CD4-positive, CD25-positive, alpha-beta regulatory T cell (primary cell): ENCODE data around the gene SOCS6. TPM values are rescaled to one million over a fixed set of nuclear protein-coding genes. Genes with fewer than 3 reads are reported as not detected.
"Not testable (repeated sequence)": the region's sequence is repeated elsewhere in the genome, so short reads cannot be mapped to it uniquely, and the experiment has no call there.

Source experiments
- ATAC-seq, 2 donors: fragments of 150-1000 bp; cut with Tn5 transposase; one replicate each; pipeline ENCODE4 v1.10.0; 2021; ENCODE audit warnings: low read depth in 2 of 2, moderate number of reproducible peaks in 2 of 2, moderate library complexity in 1 of 2
- DNase-seq, 3 donors: peaks; one replicate each; pipeline versions ENCODE4 v3.0.0 to v3.0.0-alpha.2; 2012 to 2022; ENCODE audit warnings: mixed read lengths in 1 of 3
- H3K27ac ChIP-seq: one replicate; pipeline ENCODE4 v1.7.0; 2013; ENCODE audit warnings: mild to moderate bottlenecking, low read length; ENCODE audit not compliant: insufficient read depth, poor library complexity, severe bottlenecking
- H3K27me3 ChIP-seq: one replicate; pipeline ENCODE4 v1.7.0; 2013; ENCODE audit warnings: low read length; ENCODE audit not compliant: control insufficient read depth, insufficient read depth
- H3K36me3 ChIP-seq: one replicate; pipeline ENCODE4 v1.7.0; 2013; ENCODE audit warnings: mild to moderate bottlenecking, low read length, moderate library complexity; ENCODE audit not compliant: control insufficient read depth, insufficient read depth
- H3K4me1 ChIP-seq: 2 replicates; pipeline ENCODE4 v1.7.0; 2013; ENCODE audit warnings: mild to moderate bottlenecking, low read length; ENCODE audit not compliant: insufficient read depth, control insufficient read depth, poor library complexity, severe bottlenecking
- H3K4me3 ChIP-seq: one replicate; pipeline ENCODE4 v1.7.0; 2013; ENCODE audit warnings: low read depth, mild to moderate bottlenecking, low read length, moderate library complexity
- H3K9me3 ChIP-seq, 2 experiments: 1 replicate in 1 of 2; 2 replicates in 1 of 2; pipeline ENCODE4 v1.7.0; 2013; ENCODE audit warnings: low read length in 2 of 2, mild to moderate bottlenecking in 1 of 2, moderate library complexity in 1 of 2; ENCODE audit not compliant: control insufficient read depth in 2 of 2
- H3K27ac Mint-ChIP-seq, 3 donors: one replicate each; pipeline ENCODE4 v1.8.0; 2020 to 2022; ENCODE audit warnings: mild to moderate bottlenecking in 3 of 3, mixed read lengths in 3 of 3, moderate library complexity in 2 of 3
- H3K27me3 Mint-ChIP-seq: one replicate; pipeline ENCODE4 v1.8.0; 2022; ENCODE audit warnings: mild to moderate bottlenecking, mixed read lengths
- H3K36me3 Mint-ChIP-seq: one replicate; pipeline ENCODE4 v1.8.0; 2020; ENCODE audit warnings: mixed read lengths
- H3K4me1 Mint-ChIP-seq, 4 donors: one replicate each; pipeline ENCODE4 v1.8.0; 2020 to 2022; ENCODE audit warnings: mixed read lengths in 4 of 4, mild to moderate bottlenecking in 1 of 4
- H3K4me3 Mint-ChIP-seq, 4 donors: one replicate each; pipeline ENCODE4 v1.8.0; 2020 to 2022; ENCODE audit warnings: mild to moderate bottlenecking in 4 of 4, mixed read lengths in 4 of 4, moderate library complexity in 3 of 4
- H3K9me3 Mint-ChIP-seq, 7 donors: one replicate each; pipeline ENCODE4 v1.8.0; 2020 to 2022; ENCODE audit warnings: mixed read lengths in 7 of 7, mild to moderate bottlenecking in 3 of 7, moderate library complexity in 2 of 7
- polyA plus RNA-seq, 4 donors: library from polyadenylated mRNA; unstranded; fragments of 300-500 nt; fragmentation: Illumina TruSeq; gene quantifications; one replicate each; pipeline ENCODE4 v1.2.3, GENCODE V29; 2021
- total RNA-seq: library from RNA; stranded (reverse); gene quantifications from one replicate; pipeline ENCODE4 v1.2.3, GENCODE V29; 2022

SOCS6 gene
- total and polyA plus RNA-seq, 5 donors from 2014 or later: 0.07 to 0.39 (median 0.26) TPM; not detected in 1

DNA sequence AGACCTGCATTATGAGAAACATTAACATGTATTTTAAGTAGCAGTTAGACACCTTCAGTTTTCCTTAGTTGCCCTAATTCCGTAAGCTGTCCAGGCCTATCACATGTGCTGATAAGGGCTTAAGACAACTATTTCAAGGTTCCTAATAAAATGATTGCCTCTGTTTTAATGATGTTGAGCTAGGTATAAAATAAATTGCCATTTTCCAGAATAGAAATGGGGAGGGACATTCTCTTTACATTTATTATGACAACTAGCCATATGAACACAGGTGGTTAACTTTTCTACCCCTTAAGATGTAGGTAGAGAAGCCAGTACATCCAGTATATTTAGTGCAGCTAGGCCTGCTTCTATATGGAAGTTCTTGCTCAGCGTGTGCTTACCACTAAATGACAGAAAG is 65.9 kb downstream of the SOCS6 start:
- Histone ChIP-seq H3K4me1 (no peaks in the 10 kb centered on the region), H3K27me3 (no peaks in the 10 kb centered on the region), H3K36me3 (no peaks in the 10 kb centered on the region), H3K9me3 (no peaks in the 10 kb centered on the region), H3K27ac (no peak overlapping the region), H3K4me3 (no peak overlapping the region)
- Mint-ChIP-seq H3K9me3 (peaks cover 0 to 12% (median 3%) of the 10 kb centered on the region in 7 donors), H3K27ac (no peak overlapping the region), H3K4me1 (no peaks in the 10 kb centered on the region), H3K36me3 (no peaks in the 10 kb centered on the region), H3K4me3 (no peak overlapping the region), H3K27me3 (peaks cover 4% of the 10 kb centered on the region)
- ATAC-seq: no peak
- DNase-seq: no peak

DNA sequence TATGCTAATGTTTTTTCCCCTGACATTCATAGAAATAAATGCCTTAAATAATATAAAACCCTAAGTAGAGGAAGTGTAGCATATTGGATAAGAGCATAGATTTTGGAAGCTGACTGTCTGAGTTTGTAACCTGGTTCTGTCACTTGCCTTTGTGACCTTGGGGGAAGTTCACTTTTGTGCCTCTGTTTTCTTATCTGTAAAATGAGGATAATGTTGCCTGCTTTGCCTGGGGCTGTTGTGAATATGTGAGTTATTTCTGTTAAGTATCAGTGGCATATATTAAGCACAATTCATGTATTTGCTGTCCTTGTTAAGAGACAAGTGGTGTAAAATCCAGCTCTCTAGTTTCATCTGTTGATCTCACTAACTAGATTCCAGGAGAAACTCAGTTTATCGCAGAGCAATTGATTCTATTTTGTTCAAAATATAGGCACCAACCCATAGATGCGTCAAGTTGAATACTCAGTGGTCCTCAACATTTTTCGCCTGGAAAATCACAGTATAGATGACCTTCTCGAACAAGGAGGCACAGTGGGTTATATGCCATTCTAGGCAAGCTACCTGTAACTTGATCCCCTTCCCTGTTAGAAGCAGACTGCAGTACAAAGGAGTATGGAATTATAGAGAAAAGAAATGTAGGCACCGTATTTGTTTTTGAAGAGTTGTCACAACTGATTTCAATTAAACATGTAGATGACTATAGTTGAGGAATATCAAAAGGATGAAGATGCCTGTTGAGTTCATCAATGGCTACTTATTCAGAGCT is 67.0 kb downstream of the SOCS6 start:
- Mint-ChIP-seq H3K9me3 (peaks cover 0 to 12% (median 3%) of the 10 kb centered on the region in 7 donors), H3K27me3 (peaks cover 4% of the 10 kb centered on the region), H3K4me3 (no peak overlapping the region), H3K36me3 (no peaks in the 10 kb centered on the region), H3K4me1 (no peaks in the 10 kb centered on the region), H3K27ac (no peak overlapping the region)
- H3K27ac ChIP-seq: no peak overlapping the region
- ATAC-seq: no peak
- H3K4me3 ChIP-seq: no peak overlapping the region
- no peaks in the 10 kb centered on the region for H3K36me3 ChIP-seq
- no peaks in the 10 kb centered on the region for H3K4me1 ChIP-seq
- no peaks in the 10 kb centered on the region for H3K9me3 ChIP-seq
- DNase-seq: no peak
- H3K27me3 ChIP-seq: no peaks in the 10 kb centered on the region

DNA sequence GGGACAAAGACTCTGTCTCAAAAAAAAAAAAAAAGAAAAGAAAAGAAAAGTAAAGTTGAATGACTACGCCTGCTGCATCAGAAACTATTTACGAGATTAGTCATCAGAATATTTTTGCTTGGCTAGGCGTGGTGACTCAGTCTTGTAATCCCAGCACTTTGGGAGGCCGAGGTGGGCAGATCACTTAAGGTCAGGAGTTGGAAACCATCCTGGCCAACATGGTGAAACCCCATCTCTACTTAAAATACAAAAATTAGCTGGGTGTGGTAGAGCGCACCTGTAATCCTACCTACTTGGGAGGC is 69.2 kb downstream of the SOCS6 start:
- H3K4me3 ChIP-seq, H3K9me3 Mint-ChIP-seq, H3K4me1 Mint-ChIP-seq, H3K27ac Mint-ChIP-seq, H3K27ac ChIP-seq, H3K36me3 Mint-ChIP-seq, H3K4me1 ChIP-seq, DNase-seq, H3K36me3 ChIP-seq, H3K9me3 ChIP-seq, H3K27me3 ChIP-seq, ATAC-seq, H3K4me3 Mint-ChIP-seq, H3K27me3 Mint-ChIP-seq: not testable (repeated sequence)

DNA sequence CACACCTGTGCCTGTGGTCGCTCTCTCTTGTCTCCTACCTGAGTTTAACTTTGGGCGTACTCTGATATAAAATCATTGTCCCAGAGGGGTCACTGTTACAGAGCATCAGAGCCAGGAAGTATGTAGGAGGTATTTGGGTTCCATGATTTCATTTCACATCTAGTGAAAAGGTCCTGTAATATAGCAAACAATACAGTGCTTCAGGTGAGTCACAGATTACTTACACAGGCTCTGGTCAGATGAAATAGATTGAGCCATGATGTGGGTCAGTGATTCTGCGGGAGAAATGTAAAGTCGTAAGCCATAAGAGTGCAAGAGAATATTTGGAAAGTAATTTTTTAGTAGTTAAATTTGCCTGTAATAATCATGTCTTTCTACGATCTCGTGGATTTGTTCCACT is 70.2 kb downstream of the SOCS6 start:
- H3K4me3 ChIP-seq: no peak overlapping the region
- no peaks in the 10 kb centered on the region for H3K4me1 ChIP-seq
- peaks cover 0 to 5% (median 2%) of the 10 kb centered on the region in 7 donors for H3K9me3 Mint-ChIP-seq
- no peaks in the 10 kb centered on the region for H3K27me3 Mint-ChIP-seq
- H3K36me3 Mint-ChIP-seq: no peaks in the 10 kb centered on the region
- H3K27ac Mint-ChIP-seq: no peak overlapping the region
- H3K36me3 ChIP-seq: no peaks in the 10 kb centered on the region
- ATAC-seq: no peak
- H3K4me3 Mint-ChIP-seq: no peak overlapping the region
- H3K9me3 ChIP-seq: no peaks in the 10 kb centered on the region
- no peak overlapping the region for H3K27ac ChIP-seq
- no peaks in the 10 kb centered on the region for H3K4me1 Mint-ChIP-seq
- H3K27me3 ChIP-seq: no peaks in the 10 kb centered on the region
- no peak for DNase-seq

DNA sequence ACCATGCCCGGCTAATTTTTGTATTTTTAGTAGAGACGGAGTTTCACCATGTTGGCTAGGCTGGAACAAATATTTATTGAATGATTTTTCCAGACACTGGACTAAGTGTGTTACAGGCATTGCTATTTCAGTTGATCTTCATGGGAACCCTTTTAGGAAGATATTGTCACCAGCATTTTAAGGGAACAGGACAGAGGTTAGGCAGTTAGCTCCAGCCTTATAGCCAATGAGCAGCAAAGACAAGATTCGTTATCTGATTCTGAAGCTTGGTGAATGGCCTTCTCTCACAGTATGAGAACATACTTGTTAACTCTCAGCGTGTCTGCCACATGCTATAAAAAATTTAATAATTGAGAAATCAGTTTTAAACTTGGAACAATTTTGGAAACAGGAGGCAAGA is 73.4 kb downstream of the SOCS6 start:
- DNase-seq: no peak
- no peaks in the 10 kb centered on the region for H3K27me3 Mint-ChIP-seq
- H3K36me3 ChIP-seq: no peaks in the 10 kb centered on the region
- peaks cover 0 to 2% (median 0%) of the 10 kb centered on the region in 7 donors for H3K9me3 Mint-ChIP-seq
- H3K4me1 Mint-ChIP-seq: no peaks in the 10 kb centered on the region
- H3K27me3 ChIP-seq: no peaks in the 10 kb centered on the region
- no peaks in the 10 kb centered on the region for H3K9me3 ChIP-seq
- H3K4me3 Mint-ChIP-seq: no peak overlapping the region
- no peak overlapping the region for H3K4me3 ChIP-seq
- no peaks in the 10 kb centered on the region for H3K4me1 ChIP-seq
- no peak for ATAC-seq
- no peak overlapping the region for H3K27ac Mint-ChIP-seq
- H3K36me3 Mint-ChIP-seq: no peaks in the 10 kb centered on the region
- H3K27ac ChIP-seq: no peak overlapping the region

DNA sequence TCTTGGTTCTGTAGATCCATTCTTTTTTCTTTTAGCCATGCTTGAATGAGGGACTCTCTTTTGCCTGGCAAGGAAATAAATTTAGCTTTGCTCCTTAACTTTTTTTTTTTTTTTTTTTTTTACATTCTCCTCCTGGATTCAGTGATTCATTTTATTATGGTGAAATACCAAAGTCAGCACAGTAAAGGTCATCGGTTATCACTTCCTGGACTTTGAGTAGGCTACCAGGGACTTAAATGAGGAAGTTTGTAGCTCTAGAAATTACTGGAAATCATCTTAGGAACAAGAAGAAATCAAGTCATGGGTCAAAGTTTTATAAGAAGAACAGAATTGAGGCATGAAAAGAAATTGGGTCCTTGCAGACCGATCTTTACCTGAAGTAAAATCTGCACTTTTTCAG is 75.0 kb downstream of the SOCS6 start:
- Histone ChIP-seq H3K9me3 (no peaks in the 10 kb centered on the region), H3K4me3 (no peak overlapping the region), H3K36me3 (no peaks in the 10 kb centered on the region), H3K27ac (no peak overlapping the region), H3K27me3 (no peaks in the 10 kb centered on the region), H3K4me1 (no peaks in the 10 kb centered on the region)
- Mint-ChIP-seq H3K36me3 (no peaks in the 10 kb centered on the region), H3K27ac (no peak overlapping the region), H3K27me3 (peaks cover 2% of the 10 kb centered on the region), H3K4me3 (no peak overlapping the region), H3K4me1 (no peaks in the 10 kb centered on the region), H3K9me3 (peaks cover 0 to 4% (median 0%) of the 10 kb centered on the region in 7 donors)
- no peak for DNase-seq
- no peak for ATAC-seq

DNA sequence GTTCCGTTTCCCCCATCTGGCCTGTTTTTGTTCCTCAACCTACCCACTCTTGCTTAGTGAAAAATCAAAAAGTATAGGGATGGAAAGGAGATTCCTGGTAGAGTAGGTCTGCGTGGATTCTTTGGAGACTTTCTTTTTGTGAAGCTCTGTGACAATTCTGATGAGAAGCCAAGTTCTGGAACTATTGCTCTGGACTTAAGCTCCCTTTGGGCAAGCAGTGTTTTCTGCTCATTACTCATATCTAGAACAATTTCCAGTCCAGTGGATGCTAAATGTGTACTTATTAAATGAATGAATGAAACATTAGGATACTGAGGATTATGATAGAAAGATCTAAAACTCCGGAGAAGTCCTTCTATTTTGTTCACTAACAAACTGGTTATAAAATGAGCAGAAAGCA is 76.5 kb downstream of the SOCS6 start:
- Mint-ChIP-seq H3K4me3 (no peak overlapping the region), H3K4me1 (no peaks in the 10 kb centered on the region), H3K27ac (no peak overlapping the region), H3K27me3 (peaks cover 5% of the 10 kb centered on the region), H3K9me3 (peaks cover 0 to 6% (median 0%) of the 10 kb centered on the region in 7 donors), H3K36me3 (no peaks in the 10 kb centered on the region)
- Histone ChIP-seq H3K4me3 (no peak overlapping the region), H3K27me3 (no peaks in the 10 kb centered on the region), H3K36me3 (no peaks in the 10 kb centered on the region), H3K27ac (no peak overlapping the region), H3K4me1 (no peaks in the 10 kb centered on the region), H3K9me3 (no peaks in the 10 kb centered on the region)
- DNase-seq: no peak
- ATAC-seq: no peak

DNA sequence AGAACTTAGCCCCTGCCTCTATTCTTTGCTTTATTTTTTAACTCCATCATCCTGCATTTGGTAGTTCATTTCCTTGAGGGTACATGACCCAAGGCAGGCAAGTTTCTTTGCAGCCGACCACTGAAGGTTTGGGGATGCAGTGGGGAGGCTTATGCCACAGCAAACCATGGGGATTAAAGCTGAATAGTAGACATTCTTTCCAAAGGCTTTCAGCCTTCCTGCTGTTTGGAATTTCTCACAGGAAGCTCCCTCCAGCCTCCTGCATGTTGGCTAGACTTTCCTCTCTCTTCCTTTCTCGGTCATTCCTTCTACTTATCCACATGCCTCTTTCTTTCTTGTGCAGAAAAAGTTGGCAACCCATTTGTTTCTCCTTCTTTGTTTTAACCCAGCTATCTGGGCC is 77.3 kb downstream of the SOCS6 start:
- no peaks in the 10 kb centered on the region for H3K27me3 ChIP-seq
- Mint-ChIP-seq H3K9me3 (peaks cover 0 to 6% (median 0%) of the 10 kb centered on the region in 7 donors), H3K4me3 (no peak overlapping the region), H3K4me1 (no peaks in the 10 kb centered on the region), H3K27me3 (peaks cover 5% of the 10 kb centered on the region), H3K36me3 (no peaks in the 10 kb centered on the region), H3K27ac (no peak overlapping the region)
- no peak for DNase-seq
- H3K4me1 ChIP-seq: no peaks in the 10 kb centered on the region
- H3K27ac ChIP-seq: no peak overlapping the region
- no peaks in the 10 kb centered on the region for H3K36me3 ChIP-seq
- H3K4me3 ChIP-seq: no peak overlapping the region
- H3K9me3 ChIP-seq: no peaks in the 10 kb centered on the region
- no peak for ATAC-seq
